ENCODE measurements around the gene STAT2. TPM values are rescaled to one million over a fixed set of nuclear protein-coding genes. Genes with fewer than 3 reads are reported as not detected.
"Not testable (repeated sequence)": the region's sequence is repeated elsewhere in the genome, so short reads cannot be mapped to it uniquely, and the experiment has no call there.

STAT2 gene
- polyA plus RNA-seq, 1 donor from 2014 or later: 87.7 TPM

DNA sequence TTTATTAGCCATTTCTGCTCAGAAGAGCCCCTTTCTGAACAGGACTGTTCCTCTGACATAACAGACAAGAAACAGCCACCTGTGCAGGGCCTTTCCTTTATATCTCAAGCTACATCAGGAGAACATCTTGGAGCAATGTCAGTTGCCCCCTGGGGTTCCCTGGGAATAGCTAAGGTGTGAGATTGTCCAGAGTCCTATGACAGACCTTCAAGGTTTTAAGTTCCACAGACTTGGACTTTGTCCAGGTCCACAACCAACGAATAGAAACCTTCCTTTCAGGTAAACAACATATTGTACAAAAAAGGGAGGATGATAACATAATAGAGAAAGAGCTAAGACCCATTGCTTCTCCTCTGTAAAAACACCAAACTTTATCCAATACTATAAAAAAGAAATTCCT, 18.3 kb downstream of the STAT2 start:
- no peaks in the 10 kb centered on the region for H3K9me3 Mint-ChIP-seq
- H3K4me1 Mint-ChIP-seq: peaks cover 14 to 33% (median 21%) of the 10 kb centered on the region in 3 donors
- peaks cover 2% of the 10 kb centered on the region for H3K27me3 Mint-ChIP-seq
- peaks cover 3% of the 10 kb centered on the region for H3K36me3 Mint-ChIP-seq
- peak overlapping the region; percentile 25 to 71 (median 66) for H3K27ac Mint-ChIP-seq
- no peak overlapping the region for H3K4me3 Mint-ChIP-seq

DNA sequence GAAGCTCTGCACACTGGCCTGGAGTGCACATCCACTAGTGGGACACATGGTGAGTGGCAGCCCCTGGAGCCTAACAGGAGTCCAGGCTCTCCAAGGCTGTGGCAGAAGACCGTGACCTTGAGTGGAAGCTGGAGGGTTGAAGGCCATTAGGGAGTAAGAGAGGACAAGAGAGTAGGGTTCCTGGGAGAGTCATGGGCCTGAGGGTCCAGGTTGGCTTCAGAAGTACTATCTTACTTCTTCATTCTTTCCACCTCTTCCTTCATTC, 20.8 kb downstream of the STAT2 start:
- Mint-ChIP-seq H3K36me3 (peaks cover 3% of the 10 kb centered on the region), H3K4me1 (peaks cover 25 to 39% (median 31%) of the 10 kb centered on the region in 3 donors), H3K27ac (peak overlapping the region; percentile 85 to 98 (median 91)), H3K9me3 (no peaks in the 10 kb centered on the region), H3K4me3 (peak overlapping the region; percentile 87 to 98 (median 90)), H3K27me3 (peaks cover 2% of the 10 kb centered on the region)

DNA sequence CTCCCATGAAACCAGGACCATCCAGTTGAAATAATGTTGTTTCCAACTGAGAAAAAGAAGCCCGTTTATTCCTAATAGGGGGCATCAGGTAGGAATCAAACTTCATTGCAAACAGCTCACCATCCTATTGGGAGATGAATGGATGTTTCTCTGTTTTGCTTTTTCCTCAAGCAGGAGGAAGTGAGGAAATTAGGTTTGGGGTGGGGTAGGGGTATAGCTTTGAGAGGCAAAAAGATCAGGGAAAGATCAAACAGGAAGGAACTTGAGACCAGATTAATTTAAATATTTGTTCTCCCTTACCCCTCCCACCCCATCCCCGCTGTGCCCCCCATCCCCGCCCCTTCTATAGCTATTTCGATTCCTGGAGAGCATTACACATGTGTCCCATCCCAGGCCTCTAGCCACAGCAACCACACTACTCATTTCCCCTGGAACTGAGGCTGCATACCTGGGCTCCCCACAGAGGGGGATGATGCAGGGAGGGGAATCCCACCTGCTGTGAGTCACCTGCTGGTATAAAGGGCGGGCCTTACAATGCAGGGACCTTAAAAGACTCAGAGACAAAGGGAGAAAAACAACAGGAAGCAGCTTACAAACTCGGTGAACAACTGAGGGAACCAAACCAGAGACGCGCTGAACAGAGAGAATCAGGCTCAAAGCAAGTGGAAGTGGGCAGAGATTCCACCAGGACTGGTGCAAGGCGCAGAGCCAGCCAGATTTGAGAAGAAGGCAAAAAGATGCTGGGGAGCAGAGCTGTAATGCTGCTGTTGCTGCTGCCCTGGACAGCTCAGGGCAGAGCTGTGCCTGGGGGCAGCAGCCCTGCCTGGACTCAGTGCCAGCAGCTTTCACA, 21.4 kb downstream of the STAT2 start, which contains the start of gene IL23A:
TSS of gene IL23A (plus strand) at position 577 of the 850 bp plus-strand sequence. CDS start at position 738, 161 bp downstream.
- Mint-ChIP-seq H3K9me3 (no peaks in the 10 kb centered on the region), H3K36me3 (peaks cover 3% of the 10 kb centered on the region), H3K4me3 (peak within 1 kb of the TSS; percentile 87 to 98 (median 90)), H3K27ac (peak within 1 kb of the TSS; percentile 85 to 98 (median 91)), H3K4me1 (peaks cover 30 to 39% (median 35%) of the 10 kb centered on the region in 3 donors), H3K27me3 (peaks cover 2% of the 10 kb centered on the region)

DNA sequence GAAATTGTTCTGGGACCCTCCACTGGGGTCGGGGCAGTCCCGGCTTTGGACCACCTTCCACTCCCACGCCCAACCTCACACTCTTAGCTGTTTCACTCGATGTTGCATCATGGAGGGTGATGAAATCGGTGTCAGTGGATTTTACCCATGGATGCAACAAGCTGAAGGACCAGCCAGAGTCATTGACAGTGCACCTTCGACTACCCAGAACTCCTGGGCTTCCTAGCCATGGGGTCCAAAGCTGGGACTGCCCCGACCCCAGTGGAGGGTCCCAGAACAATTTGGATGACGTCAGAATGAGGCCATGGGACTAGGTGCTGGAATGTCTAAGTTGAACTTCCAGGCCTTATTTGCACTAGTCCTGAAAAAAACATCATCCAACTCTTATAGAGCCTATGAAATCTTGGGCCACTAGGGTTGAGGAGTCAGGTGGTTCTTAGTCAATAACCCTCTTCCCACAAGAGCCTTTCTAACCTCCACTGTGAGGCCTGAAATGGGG, 22.1 kb downstream of the STAT2 start:
- Mint-ChIP-seq H3K27ac (peak overlapping the region; percentile 85 to 98 (median 91)), H3K4me1 (peaks cover 38 to 42% (median 39%) of the 10 kb centered on the region in 3 donors), H3K9me3 (no peaks in the 10 kb centered on the region), H3K36me3 (peaks cover 3% of the 10 kb centered on the region), H3K4me3 (peak overlapping the region; percentile 38 to 98 (median 75)), H3K27me3 (peaks cover 2% of the 10 kb centered on the region)

DNA sequence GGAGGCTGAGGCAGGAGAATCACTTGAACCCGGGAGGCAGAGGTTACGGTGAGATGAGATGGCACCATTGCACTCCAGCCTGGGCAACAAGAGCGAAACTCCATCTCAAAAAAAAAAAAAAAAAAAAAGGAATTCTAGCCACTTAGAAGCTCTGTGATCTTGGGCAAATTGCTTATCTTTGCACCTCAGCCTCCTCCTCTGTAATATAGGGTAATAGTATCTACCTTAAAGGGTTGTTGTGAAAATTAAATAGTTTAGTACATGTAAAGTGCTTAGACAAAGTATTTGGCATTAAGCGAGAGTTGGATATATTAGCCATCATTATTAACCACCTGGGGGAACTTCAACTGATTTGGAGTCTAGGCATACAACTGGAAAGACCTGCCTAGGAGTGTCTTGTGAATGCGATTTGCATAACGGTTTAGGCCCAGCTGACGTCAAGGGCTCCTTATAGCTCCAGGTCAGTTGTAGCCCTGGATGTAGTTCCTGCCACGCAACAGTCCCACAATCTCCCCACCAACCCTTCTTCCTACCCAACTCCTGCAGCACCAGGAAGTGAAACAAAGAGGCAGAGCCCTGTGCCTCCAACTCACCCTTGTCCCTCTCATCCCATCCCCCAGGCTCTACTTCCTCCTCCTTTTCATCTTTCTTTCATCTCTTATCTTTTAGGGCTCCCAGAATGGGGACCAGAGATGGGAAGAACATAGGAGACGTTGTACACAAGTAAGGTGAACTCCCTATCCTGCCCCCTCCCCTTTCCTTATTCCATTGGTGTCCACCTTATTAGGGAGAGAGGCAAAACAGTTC, 23.3 kb downstream of the STAT2 start:
- Mint-ChIP-seq H3K4me1 (peaks cover 41 to 46% (median 42%) of the 10 kb centered on the region in 3 donors), H3K36me3 (peaks cover 3% of the 10 kb centered on the region), H3K27me3 (peaks cover 2% of the 10 kb centered on the region), H3K9me3 (no peaks in the 10 kb centered on the region), H3K27ac (peak overlapping the region; percentile 35 to 99 (median 85)), H3K4me3 (peak overlapping the region in 3 of 4 donors; percentile 32 to 72 (median 70))

DNA sequence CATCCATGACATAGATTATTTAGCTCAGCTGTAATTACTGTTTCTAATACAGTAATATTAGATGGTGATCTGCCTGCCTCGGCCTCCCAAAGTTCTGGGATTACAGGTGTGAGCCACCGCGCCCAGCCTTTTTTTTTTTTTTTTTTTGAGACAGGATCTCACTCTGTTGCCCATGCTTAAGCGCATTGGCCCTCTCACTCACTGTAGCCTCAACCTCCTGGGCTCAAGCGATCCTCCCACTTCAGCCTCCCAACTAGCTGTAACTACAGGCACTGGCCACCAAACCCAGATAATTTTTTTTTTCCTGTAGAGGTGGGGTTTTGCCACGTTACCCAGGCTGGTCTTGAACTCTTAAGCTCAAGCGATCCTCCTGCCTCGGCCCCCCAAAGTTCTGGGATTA, 24.4 kb downstream of the STAT2 start:
- H3K27me3 Mint-ChIP-seq, H3K36me3 Mint-ChIP-seq, H3K9me3 Mint-ChIP-seq: not testable (repeated sequence)
- peak overlapping the region in 1 of 4 donors; percentile 73 for H3K4me3 Mint-ChIP-seq
- peak overlapping the region in 1 of 3 donors; percentile 99 for H3K27ac Mint-ChIP-seq
- H3K4me1 Mint-ChIP-seq: peaks cover 41 to 46% (median 42%) of the 10 kb centered on the region in 3 donors

DNA sequence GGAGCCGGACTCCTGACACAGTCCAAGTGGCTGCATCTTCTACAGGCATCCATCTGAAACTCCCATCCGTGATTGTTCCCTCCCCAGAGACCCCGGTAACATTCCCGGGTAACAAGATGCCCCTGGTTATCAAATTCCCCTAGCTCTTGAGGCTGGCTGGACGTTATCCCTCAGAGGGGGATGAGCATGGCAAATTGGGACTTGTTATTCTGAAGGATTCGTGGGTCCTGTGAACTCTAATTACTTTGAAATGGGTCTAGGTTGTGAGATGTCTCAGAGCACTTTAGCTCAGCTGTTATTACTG, 25.5 kb downstream of the STAT2 start:
- Mint-ChIP-seq H3K4me3 (peak overlapping the region; percentile 92 to 100 (median 98)), H3K9me3 (no peaks in the 10 kb centered on the region), H3K27ac (peak overlapping the region; percentile 99 to 100 (median 100)), H3K27me3 (peaks cover 2% of the 10 kb centered on the region), H3K4me1 (peaks cover 36 to 40% (median 39%) of the 10 kb centered on the region in 3 donors), H3K36me3 (peaks cover 4% of the 10 kb centered on the region)

DNA sequence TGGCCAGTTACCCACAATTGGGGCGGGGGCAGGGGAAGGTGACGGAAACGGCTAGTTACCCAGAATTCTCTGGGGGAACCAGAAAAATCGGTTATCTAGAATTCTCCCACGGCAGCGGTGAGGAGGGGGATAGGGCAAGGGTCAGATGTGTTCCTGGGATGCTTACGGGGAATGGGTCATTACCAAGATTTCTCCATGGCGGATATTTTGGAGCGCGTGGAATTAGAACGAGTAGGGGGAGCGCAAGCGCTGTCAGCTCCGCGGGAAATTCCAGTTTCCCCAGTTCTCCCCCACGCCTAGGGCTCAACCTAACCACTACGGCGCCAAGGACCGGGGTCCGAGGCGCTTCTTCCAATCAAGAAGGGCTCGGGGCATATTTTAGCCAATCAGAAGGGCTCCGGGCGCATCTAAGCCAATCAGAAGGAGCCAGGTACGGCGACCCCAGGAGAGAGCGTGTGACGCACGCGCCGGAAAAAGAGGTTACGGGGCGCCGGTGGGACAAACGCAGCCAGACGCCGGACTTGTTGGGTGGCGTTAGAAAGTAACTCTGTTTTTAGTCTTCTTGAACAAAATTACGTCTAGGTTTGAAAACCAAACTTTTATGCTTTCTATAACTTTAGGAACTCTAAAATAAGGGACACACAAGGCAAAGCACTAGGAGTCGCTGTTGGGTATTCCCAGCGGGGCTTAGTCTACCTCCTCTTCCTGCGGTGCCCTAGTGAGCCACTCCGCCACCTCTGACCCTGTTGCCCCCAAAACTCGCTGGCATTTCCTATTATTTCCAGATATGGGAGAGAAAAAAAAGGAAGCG, 26.0 kb downstream of the STAT2 start, which contains the start of gene PAN2:
TSS of gene PAN2 (minus strand) at position 322 of the 811 bp plus-strand sequence. CDS start 906 bp downstream, outside the sequence.
- no peaks in the 10 kb centered on the region for H3K9me3 Mint-ChIP-seq
- H3K4me3 Mint-ChIP-seq: peak within 1 kb of the TSS; percentile 92 to 100 (median 98)
- peaks cover 32 to 37% (median 36%) of the 10 kb centered on the region in 3 donors for H3K4me1 Mint-ChIP-seq
- H3K27ac Mint-ChIP-seq: peak within 1 kb of the TSS; percentile 99 to 100 (median 100)
- H3K27me3 Mint-ChIP-seq: peaks cover 2% of the 10 kb centered on the region
- H3K36me3 Mint-ChIP-seq: peaks cover 4% of the 10 kb centered on the region

DNA sequence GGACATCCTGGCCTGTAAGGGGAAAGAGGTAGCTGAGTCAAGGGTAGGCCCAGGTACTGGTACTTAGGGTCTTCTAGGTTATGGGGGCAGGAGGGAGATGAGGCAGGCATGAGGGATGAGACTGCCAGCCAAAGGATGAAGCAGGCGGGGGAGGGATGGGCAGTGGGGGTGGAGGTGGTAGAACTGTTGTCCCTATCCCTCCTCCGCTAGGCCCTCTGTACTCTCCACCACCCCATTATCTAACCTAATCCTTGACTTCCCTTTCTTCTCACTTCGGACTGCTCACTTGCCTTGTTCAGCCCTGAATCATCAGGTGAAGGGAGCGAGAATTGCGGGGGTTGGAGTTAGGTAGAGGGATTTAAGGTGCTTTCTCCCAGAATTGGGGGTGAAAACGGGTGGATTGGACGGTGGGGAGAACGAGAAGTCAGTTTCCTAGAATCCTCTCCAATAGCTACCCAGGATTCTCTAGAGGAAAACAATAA, 26.7 kb downstream of the STAT2 start:
- H3K4me3 Mint-ChIP-seq: peak overlapping the region; percentile 92 to 100 (median 98)

DNA sequence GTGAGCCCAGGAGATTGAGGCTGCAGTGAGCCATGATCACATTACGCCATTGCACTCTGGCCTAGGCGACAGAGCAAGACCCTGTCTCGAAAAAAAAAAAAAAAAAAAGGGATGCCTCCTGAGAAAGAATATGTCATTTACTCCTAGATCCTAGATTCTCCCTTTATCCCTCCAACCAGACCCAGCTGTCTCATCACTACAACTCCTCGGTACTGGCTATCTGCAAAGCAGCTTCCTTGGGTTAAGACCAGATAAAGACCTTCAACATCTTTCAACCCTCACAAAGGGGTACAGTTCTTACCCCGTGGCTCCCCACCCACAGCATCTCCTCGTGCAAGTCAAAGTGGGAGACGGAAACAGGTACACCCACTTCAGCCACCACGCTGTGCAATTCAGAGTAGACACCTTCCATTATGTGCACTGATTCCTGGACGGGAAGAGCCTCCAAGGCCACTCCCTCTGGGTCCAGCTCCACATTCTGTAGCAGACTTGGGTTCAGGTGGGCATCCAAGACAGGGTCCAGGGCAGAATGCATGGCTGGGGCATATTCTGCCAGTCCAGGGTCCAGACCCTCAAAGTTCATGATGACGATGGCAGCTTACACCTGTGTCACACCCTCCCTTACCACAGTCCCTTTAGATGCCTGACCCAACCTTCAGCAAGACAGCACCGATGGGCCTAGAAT, 27.3 kb downstream of the STAT2 start:
- Mint-ChIP-seq H3K9me3 (no peaks in the 10 kb centered on the region), H3K27ac (peak overlapping the region; percentile 99 to 100 (median 100)), H3K4me3 (peak overlapping the region; percentile 92 to 100 (median 98)), H3K4me1 (peaks cover 22 to 29% (median 28%) of the 10 kb centered on the region in 3 donors), H3K36me3 (peaks cover 2% of the 10 kb centered on the region), H3K27me3 (no peaks in the 10 kb centered on the region)

More for the DNA sequence above, 26.7 kb downstream of the STAT2 start:
- peak overlapping the region; percentile 99 to 100 (median 100) for H3K27ac Mint-ChIP-seq
- peaks cover 2% of the 10 kb centered on the region for H3K36me3 Mint-ChIP-seq
- no peaks in the 10 kb centered on the region for H3K27me3 Mint-ChIP-seq
- H3K4me1 Mint-ChIP-seq: peaks cover 26 to 32% (median 31%) of the 10 kb centered on the region in 3 donors
- no peaks in the 10 kb centered on the region for H3K9me3 Mint-ChIP-seq

DNA sequence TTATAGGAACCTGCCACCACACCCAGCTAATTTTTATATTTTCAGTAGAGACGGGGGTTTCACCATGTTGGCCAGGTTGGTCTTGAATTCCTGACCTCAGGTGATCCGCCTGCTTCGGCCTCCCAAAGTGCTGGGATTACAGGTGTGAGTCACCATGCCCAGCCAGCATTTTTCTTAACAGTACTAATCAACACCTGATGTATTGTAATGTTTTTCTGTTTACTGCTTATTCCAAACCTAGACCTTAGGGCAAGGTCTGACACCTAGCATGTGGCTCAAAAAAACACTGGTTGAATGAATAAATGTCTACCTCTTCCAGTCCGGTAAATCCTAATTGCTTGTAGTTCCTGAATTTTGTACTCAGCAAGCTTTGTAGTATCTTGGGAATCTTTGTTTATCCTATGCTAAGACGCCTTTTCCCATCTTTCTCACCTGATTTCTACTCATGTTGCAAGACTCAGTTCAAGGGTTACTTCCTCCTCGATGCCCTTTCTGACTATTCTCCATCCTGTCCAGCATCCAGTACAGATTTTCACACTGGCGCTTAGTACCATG, 28.9 kb downstream of the STAT2 start:
- Mint-ChIP-seq H3K4me3 (peak overlapping the region in 1 of 4 donors; percentile 5), H3K27ac (peak overlapping the region in 2 of 3 donors; percentile 35 to 100), H3K27me3 (no peaks in the 10 kb centered on the region), H3K9me3 (no peaks in the 10 kb centered on the region), H3K4me1 (peaks cover 12 to 23% (median 23%) of the 10 kb centered on the region in 3 donors), H3K36me3 (peaks cover 7% of the 10 kb centered on the region)

DNA sequence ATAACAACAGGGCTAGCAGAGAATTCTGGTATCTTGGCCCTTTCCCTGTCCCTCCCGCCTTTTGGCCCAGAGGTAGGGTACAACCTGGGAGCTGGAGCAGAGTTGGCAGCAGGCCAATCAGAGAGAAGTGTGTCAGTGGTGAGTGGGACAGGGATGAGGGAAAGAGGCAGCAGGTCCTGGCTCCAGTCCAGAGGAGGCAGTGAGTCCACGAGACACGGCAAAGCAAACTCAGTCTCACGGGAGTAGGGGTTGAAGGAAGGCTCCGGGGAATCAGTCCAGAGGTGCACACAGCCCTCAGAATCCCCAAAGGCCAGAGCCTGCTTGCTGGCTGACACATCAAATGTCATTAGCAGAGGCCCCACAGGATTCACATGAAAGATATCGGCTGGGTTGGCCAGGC, 33.4 kb downstream of the STAT2 start:
- peaks cover 9% of the 10 kb centered on the region for H3K36me3 Mint-ChIP-seq
- H3K9me3 Mint-ChIP-seq: no peaks in the 10 kb centered on the region
- H3K27me3 Mint-ChIP-seq: no peaks in the 10 kb centered on the region
- H3K4me1 Mint-ChIP-seq: peaks cover 0 to 3% (median 2%) of the 10 kb centered on the region in 3 donors
- no peak overlapping the region for H3K27ac Mint-ChIP-seq
- no peak overlapping the region for H3K4me3 Mint-ChIP-seq

DNA sequence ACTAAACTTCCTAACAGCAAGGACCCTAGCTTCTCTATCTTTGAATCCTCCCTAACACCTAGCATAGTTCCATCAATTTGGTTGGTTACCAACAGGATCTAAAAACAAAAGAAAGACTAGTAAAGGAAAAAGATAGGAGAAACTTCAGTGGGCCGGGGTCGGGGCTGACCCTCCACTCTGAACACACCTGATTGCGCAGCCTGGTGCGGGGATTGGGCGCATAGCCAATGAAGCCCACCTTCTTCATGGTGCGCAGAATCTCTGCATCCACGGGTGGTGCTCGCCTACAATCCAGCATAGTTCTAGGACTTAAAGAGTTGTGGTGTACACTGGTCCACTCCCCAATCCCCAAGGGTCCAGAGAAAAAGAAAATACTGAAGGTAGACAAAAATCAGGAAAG, 33.8 kb downstream of the STAT2 start:
- Mint-ChIP-seq H3K9me3 (no peaks in the 10 kb centered on the region), H3K36me3 (peaks cover 9% of the 10 kb centered on the region), H3K4me1 (peaks cover 0 to 3% (median under 1%) of the 10 kb centered on the region in 3 donors)

More for the DNA sequence above, 33.8 kb downstream of the STAT2 start:
- H3K4me3 Mint-ChIP-seq: no peak overlapping the region
- H3K27me3 Mint-ChIP-seq: no peaks in the 10 kb centered on the region
- H3K27ac Mint-ChIP-seq: peak overlapping the region in 1 of 3 donors; percentile 11
